ENCODE results near the gene PLCH2. TPM values are rescaled to one million over a fixed set of nuclear protein-coding genes. Genes with fewer than 3 reads are reported as not detected.
A peak's percentile ranks its signal among the peaks of the same experiment; 100 is the strongest.

Gene PLCH2
- total and polyA plus RNA-seq, 9 of the 15 experiments (the other 6 are each of a cell fraction or from before 2014, with no cell fraction given): 0.16 TPM; not detected in 8

- ATAC-seq (no peak), FAIRE-seq (no peak), DNase-seq (ENCODE audit: extremely low read depth in 1 of 4, low spot score in 3 of 4) (no peak)
- no peak overlapping the region for H3K4me2 ChIP-seq (ENCODE audit: insufficient read depth, low read length)
- H2AFZ ChIP-seq (ENCODE audit: low read depth, low read length): no peak overlapping the region
- peaks cover 38 to 73% of the 10 kb centered on the region in 2 experiments; a peak in 4 of 5 replicates for H3K27me3 ChIP-seq (ENCODE audit: control insufficient read depth in 2 of 2, insufficient read depth in 2 of 2, low read length in 2 of 2)
- ChIA-PET CTCF (ENCODE audit: low intra/inter-chr PET ratio) (no interaction called here), POLR2A (no interaction called here)
- H3K4me3 ChIP-seq: no peak overlapping the region
- H3K9me3 ChIP-seq (replicated peaks; ENCODE audit: control insufficient read depth, insufficient read depth, low read depth, low read length): no peaks in the 10 kb centered on the region
- TF ChIP-seq ZFX (CRISPR knock-in tag; IDR thresholded peaks at IDR 0.05): 0 out of 2 replicates have a peak, but pooled peaks have one; percentile 5
- TF ChIP-seq ZHX1 (conservative IDR thresholded peaks at IDR 0.05; ENCODE audit: low read length): no peak
- H3K9me1 ChIP-seq (ENCODE audit: control insufficient read depth, insufficient read depth, low read length): no peaks in the 10 kb centered on the region
- H3K4me1 ChIP-seq (replicated peaks in 1 of 2; ENCODE audit: control insufficient read depth in 2 of 2, insufficient read depth in 2 of 2, low read length in 2 of 2): peaks cover 0 to 76% of the 10 kb centered on the region in 2 experiments; a peak in 2 of 5 replicates
- peaks cover 31% of the 10 kb centered on the region for H4K20me1 ChIP-seq (replicated peaks; ENCODE audit: control insufficient read depth, insufficient read depth, low read length)
- 11% methylated on average over 11 of the region's 12 CpGs for WGBS (ENCODE audit: insufficient coverage, low coverage, missing lambda C conversion rate)
- no peak overlapping the region; a peak in 1 of 4 replicates for H3K9ac ChIP-seq (ENCODE audit: insufficient read depth in 1 of 2, low read depth in 2 of 2, low read length in 2 of 2)
- H3K27ac ChIP-seq (ENCODE audit: extremely low read depth, low read depth, low read length): no peak overlapping the region
- no peaks in the 10 kb centered on the region for H3K36me3 ChIP-seq (ENCODE audit: control insufficient read depth, insufficient read depth, low read length)
- intact Hi-C loops (cut with micrococcal nuclease) (no loop called here), in situ Hi-C loops (cut with MboI) (no loop called here)
- no peaks in the 10 kb centered on the region for H3K79me2 ChIP-seq (ENCODE audit: control insufficient read depth, insufficient read depth, low read length)
- BruUV-seq (replicated peaks): no TSS peak
Observed at GRCh38 chr1:2495546-2495945, 19.5 kb downstream of the PLCH2 start.
